CD14-positive monocyte (primary cell): ENCODE measurements around the gene EML6. TPM values are rescaled to one million over a fixed set of nuclear protein-coding genes. Genes with fewer than 3 reads are reported as not detected.

Source experiments
- DNase-seq, 3 donors: peaks; one replicate each; pipeline ENCODE4 v3.0.0-alpha.2; 2011 to 2022
- H2AFZ ChIP-seq: 2 replicates; pipeline ENCODE4 v1.6.0; 2012; ENCODE audit warnings: mild to moderate bottlenecking, low read depth, low read length, inconsistent platforms; ENCODE audit not compliant: insufficient read depth, poor library complexity, severe bottlenecking
- H3K27ac ChIP-seq, 2 donors: 1 replicate in 1 of 2; 2 replicates in 1 of 2; pipeline ENCODE4 v1.5.1; 2012 to 2013; ENCODE audit warnings: low read length in 2 of 2, control low read depth in 1 of 2, inconsistent platforms in 1 of 2, low read depth in 1 of 2, mild to moderate bottlenecking in 1 of 2
- H3K27me3 ChIP-seq, 2 donors: one replicate each; pipeline versions ENCODE4 v1.6.0 to v1.6.1; 2011 to 2013; ENCODE audit warnings: low read length in 2 of 2; ENCODE audit not compliant: control insufficient read depth in 2 of 2, insufficient read depth in 2 of 2
- H3K36me3 ChIP-seq, 2 donors: replicated peaks in 1 of 2; 1 replicate in 1 of 2; 2 replicates in 1 of 2; pipeline versions ENCODE4 v1.5.1 to v1.6.1; 2012 to 2013; ENCODE audit warnings: low read length in 2 of 2, control low read depth in 1 of 2, inconsistent platforms in 1 of 2, mild to moderate bottlenecking in 1 of 2; ENCODE audit not compliant: insufficient read depth in 2 of 2, control insufficient read depth in 1 of 2
- H3K4me1 ChIP-seq, 2 donors: 1 replicate in 1 of 2; 2 replicates in 1 of 2; pipeline versions ENCODE4 v1.5.1 to v1.6.1; 2012 to 2013; ENCODE audit warnings: low read length in 2 of 2, control low read depth in 1 of 2, inconsistent platforms in 1 of 2, mild to moderate bottlenecking in 1 of 2, moderate library complexity in 1 of 2; ENCODE audit not compliant: insufficient read depth in 2 of 2, control insufficient read depth in 1 of 2
- H3K4me2 ChIP-seq: replicated peaks from 2 replicates; pipeline ENCODE3; 2012; ENCODE audit warnings: low read length, moderate library complexity, mild to moderate bottlenecking; ENCODE audit not compliant: poor library complexity, severe bottlenecking; ENCODE audit errors: extremely low read depth
- H3K4me3 ChIP-seq, 3 experiments: fragments of 200-600 bp in 1 of 3; sonication (generic) in 1 of 3; replicated peaks in 1 of 3; 1 replicate in 2 of 3; 2 replicates in 1 of 3; pipeline ENCODE4 v1.5.1; 2011 to 2013; ENCODE audit warnings: low read length in 3 of 3, mild to moderate bottlenecking in 3 of 3, control low read depth in 2 of 3, low read depth in 2 of 3, inconsistent platforms in 1 of 3, moderate library complexity in 1 of 3
- H3K79me2 ChIP-seq: 2 replicates; pipeline ENCODE4 v1.6.0; 2012; ENCODE audit warnings: mild to moderate bottlenecking, control low read depth, inconsistent platforms, low read length, moderate library complexity; ENCODE audit not compliant: insufficient read depth
- H3K9ac ChIP-seq: 2 replicates; pipeline ENCODE4 v1.6.0; 2017; ENCODE audit warnings: low read length, mild to moderate bottlenecking; ENCODE audit not compliant: insufficient read depth, poor library complexity, severe bottlenecking
- H3K9me3 ChIP-seq, 2 donors: replicated peaks in 1 of 2; 1 replicate in 1 of 2; 2 replicates in 1 of 2; pipeline versions ENCODE4 v1.5.1 to v1.6.1; 2012 to 2013; ENCODE audit warnings: low read length in 2 of 2, control low read depth in 1 of 2; ENCODE audit not compliant: control insufficient read depth in 1 of 2, insufficient read depth in 1 of 2
- H4K20me1 ChIP-seq: 2 replicates; pipeline ENCODE4 v1.6.0; 2012; ENCODE audit warnings: mild to moderate bottlenecking, low read length, control low read depth, moderate library complexity; ENCODE audit not compliant: insufficient read depth
- H3K27ac Mint-ChIP-seq, 7 donors: one replicate each; pipeline ENCODE4 v1.8.0; 2020; ENCODE audit warnings: mild to moderate bottlenecking in 7 of 7, mixed read lengths in 7 of 7, moderate library complexity in 6 of 7, inconsistent platforms in 2 of 7
- H3K27me3 Mint-ChIP-seq, 3 donors: one replicate each; pipeline ENCODE4 v1.8.0; 2021 to 2022; ENCODE audit warnings: low read depth in 3 of 3, mild to moderate bottlenecking in 3 of 3, mixed read lengths in 3 of 3, moderate library complexity in 3 of 3, inconsistent platforms in 1 of 3
- H3K36me3 Mint-ChIP-seq, 2 donors: one replicate each; pipeline ENCODE4 v1.8.0; 2020; ENCODE audit warnings: mixed read lengths in 2 of 2, inconsistent platforms in 1 of 2, mild to moderate bottlenecking in 1 of 2
- H3K4me1 Mint-ChIP-seq: one replicate; pipeline ENCODE4 v1.8.0; 2020; ENCODE audit warnings: mild to moderate bottlenecking, mixed read lengths
- H3K4me3 Mint-ChIP-seq, 2 donors: one replicate each; pipeline ENCODE4 v1.8.0; 2020; ENCODE audit warnings: mild to moderate bottlenecking in 2 of 2, mixed read lengths in 2 of 2, moderate library complexity in 1 of 2
- H3K9me3 Mint-ChIP-seq, 7 donors: one replicate each; pipeline ENCODE4 v1.8.0; 2020 to 2022; ENCODE audit warnings: mixed read lengths in 7 of 7, mild to moderate bottlenecking in 6 of 7, moderate library complexity in 6 of 7, inconsistent platforms in 2 of 7
- WGBS: methylation state at CpG from one replicate; pipeline ENCODE4 v1.1.5; 2013; ENCODE audit warnings: missing lambda C conversion rate; ENCODE audit not compliant: insufficient coverage; 5-methylcytosine and 5-hydroxymethylcytosine counted together
- intact Hi-C, 2 donors: fragments of 100-400 bp; cut with micrococcal nuclease; formaldehyde crosslinking; loops; one replicate each; pipeline versions ENCODE4 v1.15.0 to v1.15.1; 2023
- polyA plus RNA-seq, 3 donors: library from polyadenylated mRNA; depleted of rRNA in 1 of 3; unstranded in 2 of 3; stranded (reverse) in 1 of 3; fragments of 300-500 nt in 2 of 3; fragments of >200 nt in 1 of 3; fragmentation: Illumina TruSeq in 2 of 3; gene quantifications; 1 replicate in 2 of 3; 2 replicates in 1 of 3; pipeline ENCODE4 v1.2.3, GENCODE V29; 2012 to 2021
- TF ChIP-seq, protein P1 (sequence below): fragments of 200-600 bp; IDR thresholded peaks from one replicate; pipeline ENCODE4 v1.8.0; 2022; ENCODE audit warnings: antibody characterized with exemption, mild to moderate bottlenecking

The EML6 gene
- polyA plus RNA-seq, 3 donors, result 0.79 TPM; not detected in 2

DNA sequence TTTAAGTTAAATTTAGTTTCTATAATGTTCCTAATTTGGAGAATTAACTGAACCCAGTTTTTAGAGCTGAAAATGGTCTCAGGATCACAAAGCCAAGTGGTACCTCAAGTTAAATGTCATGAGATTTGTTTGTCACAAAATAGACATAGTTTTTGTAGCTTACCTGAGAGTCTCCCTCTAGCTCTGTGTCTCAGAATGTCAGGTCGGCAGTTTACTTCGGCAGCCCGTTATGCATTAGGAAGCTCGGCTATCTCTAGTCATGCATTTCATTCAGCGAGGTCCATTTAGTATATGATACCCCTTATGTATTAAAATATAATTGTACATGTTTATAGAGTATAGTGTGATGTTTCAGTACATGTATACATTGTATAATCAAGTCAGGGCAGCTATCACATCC, 155.6 kb downstream of the EML6 start:
- Mint-ChIP-seq H3K27ac (no peak overlapping the region), H3K4me1 (no peaks in the 10 kb centered on the region), H3K36me3 (no peaks in the 10 kb centered on the region), H3K27me3 (peaks cover 0 to 1% (median 0%) of the 10 kb centered on the region in 3 donors), H3K9me3 (no peaks in the 10 kb centered on the region), H3K4me3 (no peak overlapping the region)
- no peaks in the 10 kb centered on the region for H4K20me1 ChIP-seq
- no peaks in the 10 kb centered on the region for H3K27me3 ChIP-seq
- H3K36me3 ChIP-seq, result no peaks in the 10 kb centered on the region
- H3K4me3 ChIP-seq, result no peak overlapping the region
- H3K27ac ChIP-seq, result no peak overlapping the region
- H2AFZ ChIP-seq, result no peak overlapping the region
- no peak overlapping the region for H3K4me2 ChIP-seq
- intact Hi-C loops, result no loop called here
- TF ChIP-seq, protein P1, sequence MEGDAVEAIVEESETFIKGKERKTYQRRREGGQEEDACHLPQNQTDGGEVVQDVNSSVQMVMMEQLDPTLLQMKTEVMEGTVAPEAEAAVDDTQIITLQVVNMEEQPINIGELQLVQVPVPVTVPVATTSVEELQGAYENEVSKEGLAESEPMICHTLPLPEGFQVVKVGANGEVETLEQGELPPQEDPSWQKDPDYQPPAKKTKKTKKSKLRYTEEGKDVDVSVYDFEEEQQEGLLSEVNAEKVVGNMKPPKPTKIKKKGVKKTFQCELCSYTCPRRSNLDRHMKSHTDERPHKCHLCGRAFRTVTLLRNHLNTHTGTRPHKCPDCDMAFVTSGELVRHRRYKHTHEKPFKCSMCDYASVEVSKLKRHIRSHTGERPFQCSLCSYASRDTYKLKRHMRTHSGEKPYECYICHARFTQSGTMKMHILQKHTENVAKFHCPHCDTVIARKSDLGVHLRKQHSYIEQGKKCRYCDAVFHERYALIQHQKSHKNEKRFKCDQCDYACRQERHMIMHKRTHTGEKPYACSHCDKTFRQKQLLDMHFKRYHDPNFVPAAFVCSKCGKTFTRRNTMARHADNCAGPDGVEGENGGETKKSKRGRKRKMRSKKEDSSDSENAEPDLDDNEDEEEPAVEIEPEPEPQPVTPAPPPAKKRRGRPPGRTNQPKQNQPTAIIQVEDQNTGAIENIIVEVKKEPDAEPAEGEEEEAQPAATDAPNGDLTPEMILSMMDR, result no peak
- no peaks in the 10 kb centered on the region for H3K4me1 ChIP-seq
- H3K9ac ChIP-seq, result no peak overlapping the region
- no CpG with 5 or more reads among the region's 5 CpGs for WGBS
- no peak for DNase-seq
- H3K79me2 ChIP-seq, result no peaks in the 10 kb centered on the region
- no peaks in the 10 kb centered on the region for H3K9me3 ChIP-seq

DNA sequence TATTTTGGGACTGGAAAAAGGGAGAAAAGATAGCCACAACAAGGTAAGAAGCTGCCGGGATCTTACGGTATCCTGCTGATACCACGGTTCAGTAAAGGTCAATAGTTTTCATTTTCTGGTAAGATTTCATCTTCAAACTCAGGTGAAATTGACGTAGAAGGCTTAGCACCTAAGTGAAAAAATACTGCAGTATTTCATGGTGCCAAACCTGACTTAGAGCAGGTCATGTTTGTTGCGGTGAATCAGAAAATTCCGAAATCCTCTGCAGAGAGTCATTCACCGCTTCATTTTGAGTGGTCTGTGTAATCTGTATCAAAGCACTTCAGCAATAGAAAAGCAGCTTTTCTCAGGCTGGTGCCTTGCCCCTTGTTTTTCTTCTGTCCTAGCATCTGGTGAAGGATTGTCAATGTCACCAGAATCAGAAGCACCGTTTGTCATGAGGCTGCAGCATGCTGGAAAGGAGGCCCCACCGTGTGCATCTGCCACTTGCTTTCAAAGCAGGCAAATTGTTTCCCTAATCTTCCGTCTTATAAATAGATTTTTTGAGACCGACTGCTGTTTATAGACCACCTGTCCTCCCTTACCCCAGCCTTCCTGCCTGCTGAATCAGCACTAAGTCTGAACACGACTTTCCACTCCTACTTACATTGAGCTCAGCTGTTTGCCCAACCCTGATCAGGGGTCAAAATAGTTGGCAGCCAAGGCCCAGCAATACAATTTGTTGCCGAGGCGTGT, 156.3 kb downstream of the EML6 start:
- Mint-ChIP-seq H3K9me3 (no peaks in the 10 kb centered on the region), H3K4me3 (no peak overlapping the region), H3K27me3 (no peaks in the 10 kb centered on the region), H3K27ac (no peak overlapping the region), H3K4me1 (no peaks in the 10 kb centered on the region), H3K36me3 (no peaks in the 10 kb centered on the region)
- Histone ChIP-seq H3K79me2 (no peaks in the 10 kb centered on the region), H3K4me3 (no peak overlapping the region), H3K9ac (no peak overlapping the region), H3K9me3 (no peaks in the 10 kb centered on the region), H3K4me2 (no peak overlapping the region), H3K4me1 (no peaks in the 10 kb centered on the region), H3K27me3 (no peaks in the 10 kb centered on the region), H3K36me3 (no peaks in the 10 kb centered on the region), H2AFZ (no peak overlapping the region), H3K27ac (no peak overlapping the region), H4K20me1 (no peaks in the 10 kb centered on the region)
- intact Hi-C loops, result no loop called here
- TF ChIP-seq, protein P1, result no peak
- DNase-seq, result no peak
- WGBS, result 73% methylated on average over 14 of the region's 14 CpGs
